ENCODE data around the gene LMTK2. TPM values are rescaled to one million over a fixed set of nuclear protein-coding genes. Genes with fewer than 3 reads are reported as not detected.

Gene LMTK2
- total RNA-seq, 2 donors from 2014 or later = 13.0 to 17.9 TPM

- no peak for DNase-seq (ENCODE audit: low spot score)
- intact Hi-C loops (cut with DNase I) = loop anchor here (1.0 to 5.0 kb wide), 3 partner anchors 59 to 145 kb away; partner anchors contain the start of gene LMTK2 (in 1 of the 2)
Observed at GRCh38 chr7:98167653-98168052, 61.0 kb downstream of the LMTK2 start.

- no peak for DNase-seq (ENCODE audit: low spot score)
- intact Hi-C loops (cut with DNase I) = loop anchor here (1.0 to 5.0 kb wide), 3 partner anchors 60 to 146 kb away; partner anchors contain the start of gene LMTK2 (in 1 of the 2)
Observed at GRCh38 chr7:98168181-98168903, 61.7 kb downstream of the LMTK2 start.

- no peak for DNase-seq (ENCODE audit: low spot score)
- intact Hi-C loops (cut with DNase I) = loop anchor here (1.0 to 5.0 kb wide), 3 partner anchors 61 to 147 kb away; partner anchors contain the start of gene LMTK2 (in 1 of the 2)
Observed at GRCh38 chr7:98168904-98169621, 62.4 kb downstream of the LMTK2 start.

- intact Hi-C loops (cut with DNase I) = no loop called here
- no peak for DNase-seq (ENCODE audit: low spot score)
Observed at GRCh38 chr7:98170966-98171365, 64.3 kb downstream of the LMTK2 start.

GRCh38 chr7:98171449-98171848, 64.8 kb downstream of the LMTK2 start:
- intact Hi-C loops (cut with DNase I) = no loop called here
- DNase-seq (ENCODE audit: low spot score) = no peak

GRCh38 chr7:98174334-98175259, 67.9 kb downstream of the LMTK2 start:
- intact Hi-C loops (cut with DNase I) = no loop called here
- no peak for DNase-seq (ENCODE audit: low spot score)

GRCh38 chr7:98175260-98175940, 68.7 kb downstream of the LMTK2 start:
- intact Hi-C loops (cut with DNase I) = no loop called here
- DNase-seq (ENCODE audit: low spot score) = no peak

GRCh38 chr7:98177553-98177952, 70.9 kb downstream of the LMTK2 start:
- DNase-seq (ENCODE audit: low spot score) = no peak
- intact Hi-C loops (cut with DNase I) = no loop called here

GRCh38 chr7:98178321-98178720, 71.7 kb downstream of the LMTK2 start:
- no peak for DNase-seq (ENCODE audit: low spot score)
- intact Hi-C loops (cut with DNase I) = no loop called here

GRCh38 chr7:98178762-98179490, 72.3 kb downstream of the LMTK2 start:
- intact Hi-C loops (cut with DNase I) = no loop called here
- DNase-seq (ENCODE audit: low spot score) = no peak

GRCh38 chr7:98180751-98181150, 74.1 kb downstream of the LMTK2 start:
- DNase-seq (ENCODE audit: low spot score) = no peak
- intact Hi-C loops (cut with DNase I) = no loop called here

- intact Hi-C loops (cut with DNase I) = no loop called here
- no peak for DNase-seq (ENCODE audit: low spot score)
Observed at GRCh38 chr7:98185101-98185500, 78.4 kb downstream of the LMTK2 start.

GRCh38 chr7:98186452-98187137, 79.9 kb downstream of the LMTK2 start:
- DNase-seq (ENCODE audit: low spot score) = no peak
- intact Hi-C loops (cut with DNase I) = no loop called here

- no peak for DNase-seq (ENCODE audit: low spot score)
- intact Hi-C loops (cut with DNase I) = no loop called here
Observed at GRCh38 chr7:98187138-98187502, 80.5 kb downstream of the LMTK2 start.

GRCh38 chr7:98189559-98189958, 82.9 kb downstream of the LMTK2 start:
- intact Hi-C loops (cut with DNase I) = no loop called here
- DNase-seq (ENCODE audit: low spot score) = no peak

- intact Hi-C loops (cut with DNase I) = loop anchor here in 1 of 2 donors (10.0 kb wide), 1 partner anchor 1767 kb away; no protein-coding TSS in a partner anchor
Observed at GRCh38 chr7:98191668-98192431, 85.2 kb downstream of the LMTK2 start.

More at GRCh38 chr7:98191668-98192431, 85.2 kb downstream of the LMTK2 start:
- DNase-seq (ENCODE audit: low spot score) = no peak

Measured in posterior vena cava (tissue), 2 donors.